GM12873 (cell line): Measurements from ENCODE around the gene SH3RF1.

ENCODE experiments used
- TF ChIP-seq, protein P1 (sequence below): IDR thresholded peaks from 2 replicates; pipeline ENCODE4 v1.5.1; 2012; ENCODE audit warnings: low read depth, mild to moderate bottlenecking, moderate library complexity, low read length, control low read depth; ENCODE audit not compliant: insufficient read depth; ENCODE audit errors: missing control alignments

Gene SH3RF1

DNA sequence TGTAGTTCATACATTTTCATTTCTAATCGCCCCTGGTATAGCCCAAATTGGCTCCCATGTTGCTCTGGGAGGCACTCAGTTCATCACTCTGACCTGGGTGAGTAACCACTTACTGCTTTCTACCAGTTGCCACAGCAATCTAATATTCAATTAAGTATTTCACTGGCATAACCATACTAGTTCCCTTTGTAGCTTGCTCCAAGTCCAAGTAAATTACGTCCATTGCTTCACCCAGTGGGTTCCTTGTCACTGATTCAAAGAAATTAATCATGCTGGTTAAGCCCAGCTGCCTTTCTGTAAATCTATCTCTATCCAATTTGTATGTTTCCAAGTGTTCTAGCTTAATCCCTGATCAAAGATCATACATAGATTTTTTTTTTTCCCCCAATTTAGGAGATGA, 168.7 kb downstream of the SH3RF1 start:
- TF ChIP-seq, protein P1, sequence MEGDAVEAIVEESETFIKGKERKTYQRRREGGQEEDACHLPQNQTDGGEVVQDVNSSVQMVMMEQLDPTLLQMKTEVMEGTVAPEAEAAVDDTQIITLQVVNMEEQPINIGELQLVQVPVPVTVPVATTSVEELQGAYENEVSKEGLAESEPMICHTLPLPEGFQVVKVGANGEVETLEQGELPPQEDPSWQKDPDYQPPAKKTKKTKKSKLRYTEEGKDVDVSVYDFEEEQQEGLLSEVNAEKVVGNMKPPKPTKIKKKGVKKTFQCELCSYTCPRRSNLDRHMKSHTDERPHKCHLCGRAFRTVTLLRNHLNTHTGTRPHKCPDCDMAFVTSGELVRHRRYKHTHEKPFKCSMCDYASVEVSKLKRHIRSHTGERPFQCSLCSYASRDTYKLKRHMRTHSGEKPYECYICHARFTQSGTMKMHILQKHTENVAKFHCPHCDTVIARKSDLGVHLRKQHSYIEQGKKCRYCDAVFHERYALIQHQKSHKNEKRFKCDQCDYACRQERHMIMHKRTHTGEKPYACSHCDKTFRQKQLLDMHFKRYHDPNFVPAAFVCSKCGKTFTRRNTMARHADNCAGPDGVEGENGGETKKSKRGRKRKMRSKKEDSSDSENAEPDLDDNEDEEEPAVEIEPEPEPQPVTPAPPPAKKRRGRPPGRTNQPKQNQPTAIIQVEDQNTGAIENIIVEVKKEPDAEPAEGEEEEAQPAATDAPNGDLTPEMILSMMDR = no peak

GRCh38 chr4:169100670-169101101, 170.1 kb downstream of the SH3RF1 start:
- TF ChIP-seq, protein P1 = no peak

GRCh38 chr4:169099771-169100180, 171.0 kb downstream of the SH3RF1 start:
- TF ChIP-seq, protein P1 = no peak

DNA sequence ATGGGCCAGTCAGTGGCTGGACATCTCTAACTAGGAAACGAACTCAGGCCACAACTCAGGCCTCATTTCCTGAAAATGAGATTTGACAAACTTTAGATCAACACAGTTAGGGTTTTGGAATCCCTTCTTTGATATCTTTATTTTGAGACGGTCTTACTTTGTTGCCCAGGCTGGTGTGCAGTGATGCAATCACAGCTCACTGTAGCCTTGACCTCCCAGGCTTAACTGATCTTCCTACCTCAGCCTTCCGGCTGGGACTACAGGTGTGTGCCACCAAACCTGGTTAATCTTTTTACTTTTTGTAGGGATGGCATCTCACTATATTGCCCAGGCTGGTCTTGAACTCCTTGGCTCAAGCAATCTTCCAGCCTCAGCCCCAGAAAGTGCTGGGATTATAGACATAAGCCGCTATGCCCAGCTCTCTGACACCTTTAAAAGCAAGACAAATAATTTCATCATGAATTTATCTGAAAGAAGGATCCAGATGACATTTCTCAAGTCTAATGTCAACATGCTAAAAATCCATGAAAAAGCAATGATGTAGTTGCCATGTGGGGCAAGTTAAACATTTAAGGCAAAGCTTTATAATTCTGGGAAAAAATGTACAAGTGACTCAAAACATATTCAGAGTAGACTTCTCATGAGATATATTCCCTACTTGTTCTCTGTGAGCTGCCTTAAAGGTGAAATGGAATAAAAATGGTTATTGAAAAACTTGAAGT, 171.6 kb downstream of the SH3RF1 start:
- TF ChIP-seq, protein P1 = no peak

GRCh38 chr4:169098532-169098931, 172.2 kb downstream of the SH3RF1 start:
- TF ChIP-seq, protein P1 = no peak

DNA sequence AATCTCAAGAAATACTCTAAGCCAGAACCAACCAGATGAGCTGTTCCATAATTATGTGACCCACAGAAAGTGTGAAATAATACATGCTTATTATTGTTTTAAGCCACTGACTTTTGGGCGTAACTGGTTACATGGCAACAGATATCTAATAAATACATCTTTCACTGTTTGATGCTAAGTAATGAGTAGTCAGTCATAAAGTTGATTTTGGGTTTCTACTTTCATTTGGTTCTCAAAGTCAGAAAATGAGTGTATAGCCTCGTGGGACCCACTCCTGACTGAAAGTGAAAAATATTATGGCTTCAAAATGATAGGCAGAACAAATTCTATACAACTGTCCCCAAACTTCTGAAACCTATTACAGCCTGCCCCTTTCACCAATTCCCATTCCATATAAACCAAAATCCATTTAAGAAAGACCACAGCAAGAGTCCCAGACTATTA, 172.7 kb downstream of the SH3RF1 start:
- TF ChIP-seq, protein P1 = no peak

- TF ChIP-seq, protein P1 = no peak
Measured at GRCh38 chr4:169096221-169096620, 174.5 kb downstream of the SH3RF1 start.
